H1 (cell line): ENCODE data around the gene DDX3X. TPM values are rescaled to one million over a fixed set of nuclear protein-coding genes. Genes with fewer than 3 reads are reported as not detected.

Experiments
- CTCF ChIA-PET: fragments of 300-600 bp; sonication (Branson Sonifier 250); formaldehyde crosslinking; loops from one replicate; lab custom pipeline; 2021; ENCODE audit not compliant: partially characterized antibody; lab: Charles Lee
- POLR2A ChIA-PET: fragments of 300-600 bp; sonication (Branson Sonifier 250); formaldehyde crosslinking; loops from one replicate; lab custom pipeline; 2021; ENCODE audit warnings: inconsistent platforms; ENCODE audit not compliant: partially characterized antibody; lab: Charles Lee
- DNase-seq, 2 experiments: peaks; one replicate each; pipeline versions ENCODE4 v3.0.0 to v3.0.0-alpha.2; 2010 to 2022; ENCODE audit warnings: low spot score in 2 of 2, low read depth in 1 of 2, mixed read lengths in 1 of 2
- FAIRE-seq: peaks from 2 replicates; lab custom pipeline; 2011; peaks lifted over from hg19 to GRCh38; lab: Jason Lieb, UNC
- H2AFZ ChIP-seq: 2 replicates; pipeline ENCODE4 v1.8.1; 2012; ENCODE audit warnings: low read length, inconsistent platforms
- H2AK5ac ChIP-seq: 2 replicates; pipeline ENCODE4 v1.6.1; 2013; ENCODE audit warnings: low read depth, low read length
- H2BK120ac ChIP-seq: replicated peaks from 2 replicates; pipeline ENCODE3; 2013; ENCODE audit warnings: low read depth, low read length, inconsistent platforms
- H2BK12ac ChIP-seq: 2 replicates; pipeline ENCODE4 v1.6.1; 2013; ENCODE audit warnings: low read depth, low read length
- H2BK15ac ChIP-seq: 2 replicates; pipeline ENCODE4 v1.6.1; 2013; ENCODE audit warnings: low read length
- H2BK20ac ChIP-seq: 2 replicates; pipeline ENCODE4 v1.6.1; 2013; ENCODE audit warnings: low read length
- H2BK5ac ChIP-seq: 2 replicates; pipeline ENCODE4 v1.6.1; 2013; ENCODE audit warnings: low read depth, low read length
- H3K14ac ChIP-seq: 2 replicates; pipeline ENCODE4 v1.6.1; 2013; ENCODE audit warnings: inconsistent platforms; ENCODE audit not compliant: insufficient read length
- H3K18ac ChIP-seq: 2 replicates; pipeline ENCODE4 v1.6.1; 2013; ENCODE audit warnings: low read length; ENCODE audit errors: extremely low read depth
- H3K23ac ChIP-seq: 2 replicates; pipeline ENCODE4 v1.6.1; 2013; ENCODE audit warnings: inconsistent platforms; ENCODE audit not compliant: insufficient read length
- H3K23me2 ChIP-seq: 2 replicates; pipeline ENCODE4 v1.6.1; 2013; ENCODE audit warnings: low read depth, low read length
- H3K27ac ChIP-seq: 2 replicates; pipeline ENCODE4 v1.6.1; 2011; ENCODE audit warnings: low read depth, low read length, inconsistent platforms
- H3K27me3 ChIP-seq, 4 experiments: replicated peaks in 1 of 4; 1 replicate in 1 of 4; 2 replicates in 3 of 4; pipeline versions ENCODE4 v1.6.1 to v1.8.1; 2011 to 2013; ENCODE audit warnings: low read length in 3 of 4, mild to moderate bottlenecking in 3 of 4, inconsistent platforms in 2 of 4, mixed read lengths in 2 of 4, moderate library complexity in 1 of 4; ENCODE audit not compliant: control insufficient read depth in 3 of 4, insufficient read depth in 3 of 4; ENCODE audit errors: extremely low read depth in 1 of 4
- H3K36me3 ChIP-seq, 4 experiments: 2 replicates each; pipeline versions ENCODE4 v1.6.1 to v1.8.1; 2011 to 2013; ENCODE audit warnings: mild to moderate bottlenecking in 4 of 4, low read length in 3 of 4, moderate library complexity in 2 of 4, control low read depth in 1 of 4, inconsistent platforms in 1 of 4; ENCODE audit not compliant: insufficient read depth in 4 of 4, control insufficient read depth in 2 of 4
- H3K4ac ChIP-seq: replicated peaks from 2 replicates; pipeline ENCODE3; 2013; ENCODE audit warnings: low read length, low read depth, mixed read lengths, inconsistent platforms; ENCODE audit not compliant: insufficient read length
- H3K4me1 ChIP-seq, 4 experiments: replicated peaks in 1 of 4; 1 replicate in 1 of 4; 2 replicates in 3 of 4; pipeline versions ENCODE4 v1.6.1 to v1.8.1; 2011 to 2013; ENCODE audit warnings: low read length in 3 of 4, inconsistent platforms in 2 of 4, mixed read lengths in 1 of 4; ENCODE audit not compliant: insufficient read depth in 4 of 4, control insufficient read depth in 3 of 4
- H3K4me2 ChIP-seq, 2 experiments: 2 replicates each; pipeline versions ENCODE4 v1.6.1 to v1.8.1; 2011 to 2013; ENCODE audit warnings: low read depth in 2 of 2, low read length in 2 of 2, control low read depth in 1 of 2, inconsistent platforms in 1 of 2, mild to moderate bottlenecking in 1 of 2; ENCODE audit not compliant: insufficient read depth in 1 of 2
- H3K4me3 ChIP-seq, 4 experiments: fragments of 200-600, 300-600 bp in 1 of 4; sonication (generic), shearing (Covaris generic), sonication (Bioruptor Twin) in 1 of 4; 2 replicates each; pipeline versions ENCODE4 v1.5.1 to v1.8.1; 2011 to 2016; ENCODE audit warnings: low read length in 4 of 4, low read depth in 3 of 4, control low read depth in 2 of 4, inconsistent platforms in 2 of 4, mild to moderate bottlenecking in 2 of 4, mixed read lengths in 1 of 4, moderate library complexity in 1 of 4; ENCODE audit not compliant: insufficient read depth in 2 of 4; ENCODE audit errors: extremely low read depth in 1 of 4
- H3K56ac ChIP-seq: replicated peaks from 2 replicates; pipeline ENCODE3; 2013; ENCODE audit warnings: low read depth, mild to moderate bottlenecking, mixed read lengths, low read length, inconsistent platforms; ENCODE audit not compliant: insufficient read length
- H3K79me1 ChIP-seq: 2 replicates; pipeline ENCODE4 v1.6.1; 2013; ENCODE audit warnings: low read depth, low read length, control low read depth
- H3K79me2 ChIP-seq, 2 experiments: 2 replicates each; pipeline versions ENCODE4 v1.6.1 to v1.8.1; 2012 to 2013; ENCODE audit warnings: low read length in 2 of 2, mild to moderate bottlenecking in 2 of 2, inconsistent platforms in 1 of 2; ENCODE audit not compliant: insufficient read depth in 2 of 2, control insufficient read depth in 1 of 2
- H3K9ac ChIP-seq, 4 experiments: replicated peaks in 1 of 4; 1 replicate in 1 of 4; 2 replicates in 3 of 4; pipeline versions ENCODE4 v1.6.1 to v1.8.1; 2011 to 2013; ENCODE audit warnings: low read depth in 3 of 4, low read length in 3 of 4, control low read depth in 2 of 4, mild to moderate bottlenecking in 2 of 4, moderate library complexity in 2 of 4, inconsistent platforms in 1 of 4; ENCODE audit errors: extremely low read depth in 1 of 4
- H3K9me3 ChIP-seq, 2 experiments: 2 replicates each; pipeline versions ENCODE4 v1.6.1 to v1.8.1; 2012 to 2013; ENCODE audit warnings: mild to moderate bottlenecking in 2 of 2, moderate library complexity in 2 of 2, control low read depth in 1 of 2, inconsistent platforms in 1 of 2, low read depth in 1 of 2, low read length in 1 of 2, mixed read lengths in 1 of 2; ENCODE audit not compliant: insufficient read depth in 2 of 2
- H4K20me1 ChIP-seq, 2 experiments: replicated peaks in 1 of 2; 2 replicates each; pipeline versions ENCODE3 to v1.8.1; 2011 to 2013; ENCODE audit warnings: inconsistent platforms in 2 of 2, low read length in 2 of 2, mild to moderate bottlenecking in 1 of 2; ENCODE audit not compliant: insufficient read depth in 2 of 2, control insufficient read depth in 1 of 2
- H4K5ac ChIP-seq: 2 replicates; pipeline ENCODE4 v1.6.1; 2013; ENCODE audit warnings: low read length, low read depth, mixed read lengths, inconsistent platforms; ENCODE audit not compliant: insufficient read length
- H4K8ac ChIP-seq: 2 replicates; pipeline ENCODE4 v1.8.0; 2013; ENCODE audit warnings: mild to moderate bottlenecking, moderate library complexity, low read length, inconsistent platforms; ENCODE audit not compliant: insufficient read depth; ENCODE audit errors: extremely low read depth
- H4K91ac ChIP-seq: replicated peaks from 2 replicates; pipeline ENCODE3; 2013; ENCODE audit warnings: low read length, mixed read lengths, inconsistent platforms; ENCODE audit not compliant: insufficient read length
- CBX5 ChIP-seq: fragments of 300-800, 300-1000 bp; sonication (generic); IDR thresholded peaks from 2 replicates; pipeline ENCODE4 v1.7.1; 2016; ENCODE audit warnings: antibody characterized with exemption, low read length, low read depth
- CHD1 ChIP-seq: IDR thresholded peaks from 2 replicates; pipeline ENCODE4 v1.6.1; 2012; ENCODE audit warnings: low read depth, low read length, improper control_type of control experiment
- EP300 ChIP-seq, 2 experiments: IDR thresholded peaks; 1 replicate in 1 of 2; 2 replicates in 1 of 2; pipeline ENCODE4 v1.6.1; 2011 to 2012; ENCODE audit warnings: low read depth in 2 of 2, low read length in 2 of 2, mild to moderate bottlenecking in 2 of 2, borderline replicate concordance in 1 of 2, inconsistent platforms in 1 of 2, moderate library complexity in 1 of 2
- EZH2 ChIP-seq: fragments of 200-600 bp; sonication (generic); IDR thresholded peaks from 2 replicates; pipeline ENCODE4 v1.7.1; 2012; ENCODE audit warnings: low read depth, mild to moderate bottlenecking, moderate library complexity, low read length, inconsistent platforms; ENCODE audit not compliant: severe bottlenecking
- JUND ChIP-seq: IDR thresholded peaks from 2 replicates; pipeline ENCODE4 v1.6.1; 2011; ENCODE audit warnings: mild to moderate bottlenecking, improper control_type of control experiment, low read length
- SP4 ChIP-seq: IDR thresholded peaks from 2 replicates; pipeline ENCODE4 v1.6.1; 2012; ENCODE audit warnings: low read length, inconsistent platforms
- SRF ChIP-seq: IDR thresholded peaks from 2 replicates; pipeline ENCODE4 v1.6.1; 2011; ENCODE audit warnings: mild to moderate bottlenecking, low read depth, low read length, moderate library complexity
- WGBS, 2 experiments: shearing (Covaris generic) in 1 of 2; methylation state at CpG; one replicate each; pipeline versions ENCODE4 v1.1.6 to v1.1.7; 2013 to 2015; ENCODE audit warnings: low lambda C conversion rate in 2 of 2, mixed read lengths in 2 of 2, inconsistent platforms in 1 of 2, low coverage in 1 of 2, missing lambda C conversion rate in 1 of 2; ENCODE audit not compliant: insufficient replicate concordance in 2 of 2, insufficient coverage in 1 of 2, insufficient read length in 1 of 2; ENCODE audit errors: extremely low coverage in 1 of 2, missing lambda C conversion rate in 1 of 2; 5-methylcytosine and 5-hydroxymethylcytosine counted together
- polyA plus RNA-seq, 7 experiments: library from polyadenylated mRNA; depleted of rRNA in 3 of 7; stranded (reverse) in 5 of 7; unstranded in 2 of 7; fragments of >200 nt in 5 of 7; fragments of 200-250 nt in 2 of 7; gene quantifications; 1 replicate in 5 of 7; 2 replicates in 1 of 7; 4 replicates in 1 of 7; pipeline versions ENCODE4 v1.2.1 to v1.2.3, GENCODE V29; 2011 to 2013; ENCODE audit warnings: missing spikeins in 2 of 7, mixed read lengths in 2 of 7
- total RNA-seq: library from RNA; stranded (reverse); fragmentation: NEBNext Ultra II Directional; extraction: Animal tissue kit (Norgen Biotek cat#: 25700); gene quantifications from 2 replicates; pipeline ENCODE4 v1.2.1, GENCODE V29; 2021
- TF ChIP-seq, protein P1 (sequence below): IDR thresholded peaks from 2 replicates; pipeline ENCODE4 v1.6.1; 2011; ENCODE audit warnings: low read length, improper control_type of control experiment
- TF ChIP-seq, protein P2 (sequence below), 3 experiments: IDR thresholded peaks; 1 replicate in 2 of 3; 2 replicates in 1 of 3; pipeline versions ENCODE4 v1.5.1 to v1.6.1; 2011; ENCODE audit warnings: low read length in 3 of 3, mild to moderate bottlenecking in 3 of 3, inconsistent platforms in 2 of 3, low read depth in 1 of 3, moderate library complexity in 1 of 3; ENCODE audit not compliant: insufficient read depth in 1 of 3; ENCODE audit errors: control extremely low read depth in 1 of 3

The DDX3X gene
- total and polyA plus RNA-seq, 2 of the 8 experiments (the other 6 are each of a cell fraction or from before 2014, with no cell fraction given), result 39.4 to 291 TPM

DNA sequence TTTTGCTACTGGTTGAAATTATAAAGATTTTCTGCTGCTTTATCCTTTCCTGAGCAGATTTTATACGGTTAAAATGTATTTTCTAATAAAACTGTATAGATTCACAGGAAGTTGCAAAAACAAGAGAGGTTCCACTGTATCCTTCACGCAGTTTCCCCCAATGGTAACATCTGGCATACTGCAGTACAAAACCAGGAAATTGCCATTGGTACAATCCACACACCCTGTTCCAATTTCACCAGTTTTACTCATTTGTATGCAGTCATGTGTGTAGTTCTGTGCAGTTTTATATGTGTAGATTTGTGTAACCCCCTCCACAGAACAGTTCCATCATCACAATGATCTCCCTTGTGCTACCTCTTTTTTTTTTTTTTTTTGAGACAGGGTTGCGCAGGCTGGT lies 20.0 kb downstream of the DDX3X start:
- TF ChIP-seq, protein P1, sequence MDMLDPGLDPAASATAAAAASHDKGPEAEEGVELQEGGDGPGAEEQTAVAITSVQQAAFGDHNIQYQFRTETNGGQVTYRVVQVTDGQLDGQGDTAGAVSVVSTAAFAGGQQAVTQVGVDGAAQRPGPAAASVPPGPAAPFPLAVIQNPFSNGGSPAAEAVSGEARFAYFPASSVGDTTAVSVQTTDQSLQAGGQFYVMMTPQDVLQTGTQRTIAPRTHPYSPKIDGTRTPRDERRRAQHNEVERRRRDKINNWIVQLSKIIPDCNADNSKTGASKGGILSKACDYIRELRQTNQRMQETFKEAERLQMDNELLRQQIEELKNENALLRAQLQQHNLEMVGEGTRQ, result no peak
- TF ChIP-seq CHD1, result no peak
- TF ChIP-seq, protein P2, sequence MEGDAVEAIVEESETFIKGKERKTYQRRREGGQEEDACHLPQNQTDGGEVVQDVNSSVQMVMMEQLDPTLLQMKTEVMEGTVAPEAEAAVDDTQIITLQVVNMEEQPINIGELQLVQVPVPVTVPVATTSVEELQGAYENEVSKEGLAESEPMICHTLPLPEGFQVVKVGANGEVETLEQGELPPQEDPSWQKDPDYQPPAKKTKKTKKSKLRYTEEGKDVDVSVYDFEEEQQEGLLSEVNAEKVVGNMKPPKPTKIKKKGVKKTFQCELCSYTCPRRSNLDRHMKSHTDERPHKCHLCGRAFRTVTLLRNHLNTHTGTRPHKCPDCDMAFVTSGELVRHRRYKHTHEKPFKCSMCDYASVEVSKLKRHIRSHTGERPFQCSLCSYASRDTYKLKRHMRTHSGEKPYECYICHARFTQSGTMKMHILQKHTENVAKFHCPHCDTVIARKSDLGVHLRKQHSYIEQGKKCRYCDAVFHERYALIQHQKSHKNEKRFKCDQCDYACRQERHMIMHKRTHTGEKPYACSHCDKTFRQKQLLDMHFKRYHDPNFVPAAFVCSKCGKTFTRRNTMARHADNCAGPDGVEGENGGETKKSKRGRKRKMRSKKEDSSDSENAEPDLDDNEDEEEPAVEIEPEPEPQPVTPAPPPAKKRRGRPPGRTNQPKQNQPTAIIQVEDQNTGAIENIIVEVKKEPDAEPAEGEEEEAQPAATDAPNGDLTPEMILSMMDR (IDR thresholded peaks at IDR 0.05; ENCODE audit: control extremely low read depth in 1 of 3, insufficient read depth in 1 of 3, low read depth in 1 of 3, low read length in 3 of 3), result no peak
- no peak for TF ChIP-seq SP4
- no peak for TF ChIP-seq SRF
- TF ChIP-seq EP300 (IDR thresholded peaks at IDR 0.05; ENCODE audit: borderline replicate concordance in 1 of 2, low read depth in 2 of 2, low read length in 2 of 2), result no peak
- TF ChIP-seq CBX5, result no peak
- TF ChIP-seq JUND, result no peak
- TF ChIP-seq EZH2, result no peak
- Histone ChIP-seq H3K23me2 (no peaks in the 10 kb centered on the region), H3K14ac (no peak overlapping the region), H3K56ac (no peak overlapping the region), H2AFZ (no peak overlapping the region), H2AK5ac (no peak overlapping the region), H4K5ac (no peak overlapping the region), H3K27ac (no peak overlapping the region), H4K20me1 (no peaks in the 10 kb centered on the region), H2BK15ac (no peak overlapping the region), H4K8ac (no peak overlapping the region), H3K4ac (no peak overlapping the region), H3K4me3 (no peak overlapping the region), H3K9me3 (no peaks in the 10 kb centered on the region), H3K4me2 (no peak overlapping the region), H3K4me1 (peaks cover 0 to 3% (median 0%) of the 10 kb centered on the region in 4 experiments; a peak in 2 of 7 replicates), H3K18ac (no peak overlapping the region), H4K91ac (no peak overlapping the region), H2BK120ac (no peak overlapping the region), H3K27me3 (no peaks in the 10 kb centered on the region), H3K36me3 (peaks cover 0 to 5% (median 0%) of the 10 kb centered on the region in 4 experiments; a peak in 1 of 8 replicates), H3K79me2 (no peaks in the 10 kb centered on the region), H2BK5ac (no peak overlapping the region), H2BK12ac (no peak overlapping the region), H2BK20ac (no peak overlapping the region), H3K9ac (no peak overlapping the region), H3K23ac (no peak overlapping the region), H3K79me1 (no peaks in the 10 kb centered on the region)
- WGBS, 2 experiments, result 91% methylated on average over 2 of the region's 3 CpGs; no CpG with 5 or more reads in 1 of the 2 experiments
- no peak for DNase-seq
- ChIA-PET POLR2A (interaction anchor here (1.2 kb wide), 1 partner anchor 14 kb away, joined by 6 read pairs; no protein-coding TSS in a partner anchor), CTCF (interaction anchor here (1.1 kb wide), 1 partner anchor 127 kb away, joined by 5 read pairs; no protein-coding TSS in a partner anchor)
- FAIRE-seq, result no peak
